22Rv1 (cell line): Measurements from ENCODE around the gene CCNT1.

Source experiments
- ZFX ChIP-seq: fragments of 450-650 bp; IDR thresholded peaks from 2 replicates; pipeline ENCODE4 v1.6.1; 2017; ENCODE audit warnings: antibody characterized with exemption, borderline replicate concordance
- TF ChIP-seq, protein P1 (sequence below): fragments of 450-650 bp; IDR thresholded peaks from 2 replicates; pipeline ENCODE4 v1.5.1; 2017; ENCODE audit warnings: mild to moderate bottlenecking

- TF ChIP-seq, protein P1, sequence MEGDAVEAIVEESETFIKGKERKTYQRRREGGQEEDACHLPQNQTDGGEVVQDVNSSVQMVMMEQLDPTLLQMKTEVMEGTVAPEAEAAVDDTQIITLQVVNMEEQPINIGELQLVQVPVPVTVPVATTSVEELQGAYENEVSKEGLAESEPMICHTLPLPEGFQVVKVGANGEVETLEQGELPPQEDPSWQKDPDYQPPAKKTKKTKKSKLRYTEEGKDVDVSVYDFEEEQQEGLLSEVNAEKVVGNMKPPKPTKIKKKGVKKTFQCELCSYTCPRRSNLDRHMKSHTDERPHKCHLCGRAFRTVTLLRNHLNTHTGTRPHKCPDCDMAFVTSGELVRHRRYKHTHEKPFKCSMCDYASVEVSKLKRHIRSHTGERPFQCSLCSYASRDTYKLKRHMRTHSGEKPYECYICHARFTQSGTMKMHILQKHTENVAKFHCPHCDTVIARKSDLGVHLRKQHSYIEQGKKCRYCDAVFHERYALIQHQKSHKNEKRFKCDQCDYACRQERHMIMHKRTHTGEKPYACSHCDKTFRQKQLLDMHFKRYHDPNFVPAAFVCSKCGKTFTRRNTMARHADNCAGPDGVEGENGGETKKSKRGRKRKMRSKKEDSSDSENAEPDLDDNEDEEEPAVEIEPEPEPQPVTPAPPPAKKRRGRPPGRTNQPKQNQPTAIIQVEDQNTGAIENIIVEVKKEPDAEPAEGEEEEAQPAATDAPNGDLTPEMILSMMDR: no peak
- no peak for TF ChIP-seq ZFX
Observed at GRCh38 chr12:48690436-48690835, 26.1 kb downstream of the CCNT1 start.
